HPDE6-E6E7 (cell line): ENCODE results near the gene PCBD2.
A peak's percentile ranks its signal among the peaks of the same experiment; 100 is the strongest.
"Not testable (repeated sequence)": the region's sequence is repeated elsewhere in the genome, so short reads cannot be mapped to it uniquely, and the experiment has no call there.

Source experiments
- DNase-seq: peaks from one replicate; pipeline ENCODE4 v3.0.0; 2011; ENCODE audit warnings: missing footprints; ENCODE audit errors: extremely low spot score

PCBD2 gene

GRCh38 chr5:134906811-134907210, 1.9 kb downstream of the PCBD2 start:
- DNase-seq = no peak

GRCh38 chr5:134910752-134911151, 5.8 kb downstream of the PCBD2 start:
- not testable (repeated sequence) for DNase-seq

- DNase-seq = no peak
Measured at GRCh38 chr5:134911285-134912206, 6.6 kb downstream of the PCBD2 start.

- no peak for DNase-seq
Measured at GRCh38 chr5:134913254-134913653, 8.3 kb downstream of the PCBD2 start.

- no peak for DNase-seq
Measured at GRCh38 chr5:134913795-134914194, 8.9 kb downstream of the PCBD2 start.

GRCh38 chr5:134917070-134917815, 12.3 kb downstream of the PCBD2 start:
- peak; percentile 20 for DNase-seq

GRCh38 chr5:134918861-134919260, 13.9 kb downstream of the PCBD2 start:
- DNase-seq = no peak

- DNase-seq = no peak
Measured at GRCh38 chr5:134920848-134921575, 16.1 kb downstream of the PCBD2 start.

GRCh38 chr5:134932508-134932907, 27.6 kb downstream of the PCBD2 start:
- DNase-seq = no peak

- DNase-seq = no peak
Measured at GRCh38 chr5:134934202-134934601, 29.3 kb downstream of the PCBD2 start.

- DNase-seq = no peak
Measured at GRCh38 chr5:134935711-134936602, 31.0 kb downstream of the PCBD2 start.

GRCh38 chr5:134937526-134937925, 32.6 kb downstream of the PCBD2 start:
- DNase-seq = no peak

- no peak for DNase-seq
Measured at GRCh38 chr5:134938030-134938429, 33.1 kb downstream of the PCBD2 start.

- DNase-seq = no peak
Measured at GRCh38 chr5:134939500-134939899, 34.6 kb downstream of the PCBD2 start.

GRCh38 chr5:134943547-134943946, 38.6 kb downstream of the PCBD2 start:
- DNase-seq = no peak

- DNase-seq = no peak
Measured at GRCh38 chr5:134944630-134945029, 39.7 kb downstream of the PCBD2 start.

GRCh38 chr5:134945041-134945440, 40.1 kb downstream of the PCBD2 start:
- no peak for DNase-seq

GRCh38 chr5:134948911-134949310, 44.0 kb downstream of the PCBD2 start:
- DNase-seq = peak; percentile 22

- no peak for DNase-seq
Measured at GRCh38 chr5:134949316-134949715, 44.4 kb downstream of the PCBD2 start.

- DNase-seq = no peak
Measured at GRCh38 chr5:134957920-134958608, 53.1 kb downstream of the PCBD2 start.

GRCh38 chr5:134958755-134959154, 53.8 kb downstream of the PCBD2 start:
- no peak for DNase-seq
